GM12892 (cell line): ENCODE data around the gene CASQ2.
A peak's percentile ranks its signal among the peaks of the same experiment; 100 is the strongest.

Source experiments
- DNase-seq: peaks from one replicate; pipeline ENCODE4 v3.0.0; 2011; ENCODE audit not compliant: insufficient read length
- FAIRE-seq: peaks from 2 replicates; lab custom pipeline; 2011; peaks lifted over from hg19 to GRCh38; lab: Jason Lieb, UNC
- POLR2A ChIP-seq: IDR thresholded peaks from 2 replicates; pipeline ENCODE4 v1.6.1; 2011; ENCODE audit warnings: low read depth, low read length, control low read depth
- POLR2AphosphoS5 ChIP-seq: IDR thresholded peaks from 2 replicates; pipeline ENCODE4 v1.6.1; 2011; ENCODE audit warnings: low read depth, low read length, control low read depth
- TAF1 ChIP-seq: IDR thresholded peaks from 2 replicates; pipeline ENCODE4 v1.6.1; 2011; ENCODE audit warnings: low read depth, mild to moderate bottlenecking, control low read depth, low read length, borderline replicate concordance

CASQ2 gene

GRCh38 chr1:115748401-115749150 lies 19.9 kb downstream of the CASQ2 start:
- TF ChIP-seq TAF1 (no peak), POLR2A (no peak), POLR2AphosphoS5 (no peak)
- DNase-seq (no peak), FAIRE-seq (no peak)

GRCh38 chr1:115746021-115746690 lies 22.4 kb downstream of the CASQ2 start:
- DNase-seq (no peak), FAIRE-seq (no peak)
- TF ChIP-seq TAF1: no peak
- no peak for TF ChIP-seq POLR2AphosphoS5
- no peak for TF ChIP-seq POLR2A

GRCh38 chr1:115744646-115745275 lies 23.8 kb downstream of the CASQ2 start:
- FAIRE-seq: no peak
- TF ChIP-seq TAF1: no peak
- TF ChIP-seq POLR2AphosphoS5: no peak
- no peak for TF ChIP-seq POLR2A

GRCh38 chr1:115740811-115741210 lies 27.7 kb downstream of the CASQ2 start:
- FAIRE-seq (no peak), DNase-seq (no peak)
- TF ChIP-seq POLR2AphosphoS5 (no peak), TAF1 (no peak), POLR2A (no peak)

More at GRCh38 chr1:115744646-115745275, 23.8 kb downstream of the CASQ2 start:
- DNase-seq: no peak

GRCh38 chr1:115732316-115732715 lies 36.2 kb downstream of the CASQ2 start:
- FAIRE-seq (no peak), DNase-seq (no peak)
- TF ChIP-seq POLR2A: no peak
- TF ChIP-seq POLR2AphosphoS5: no peak
- no peak for TF ChIP-seq TAF1

- peak; percentile 41 for DNase-seq
- FAIRE-seq: peak; percentile 96
- no peak for TF ChIP-seq POLR2AphosphoS5
- no peak for TF ChIP-seq TAF1
- TF ChIP-seq POLR2A: no peak
Observed at GRCh38 chr1:115729756-115730155, 38.8 kb downstream of the CASQ2 start.

GRCh38 chr1:115728341-115728740 lies 40.2 kb downstream of the CASQ2 start:
- no peak for TF ChIP-seq TAF1
- no peak for TF ChIP-seq POLR2A
- TF ChIP-seq POLR2AphosphoS5: no peak
- FAIRE-seq (no peak), DNase-seq (no peak)

GRCh38 chr1:115727706-115728249 lies 40.7 kb downstream of the CASQ2 start:
- FAIRE-seq (no peak), DNase-seq (no peak)
- no peak for TF ChIP-seq TAF1
- no peak for TF ChIP-seq POLR2AphosphoS5
- TF ChIP-seq POLR2A: no peak

GRCh38 chr1:115726570-115726969 lies 41.9 kb downstream of the CASQ2 start:
- no peak for FAIRE-seq
- no peak for DNase-seq
- TF ChIP-seq TAF1: no peak
- no peak for TF ChIP-seq POLR2A
- TF ChIP-seq POLR2AphosphoS5: no peak

- FAIRE-seq: no peak
- DNase-seq: no peak
- TF ChIP-seq POLR2AphosphoS5 (no peak), TAF1 (no peak), POLR2A (no peak)
Observed at GRCh38 chr1:115726161-115726560, 42.4 kb downstream of the CASQ2 start.

GRCh38 chr1:115725600-115725999 lies 42.9 kb downstream of the CASQ2 start:
- no peak for DNase-seq
- TF ChIP-seq POLR2AphosphoS5 (no peak), POLR2A (no peak), TAF1 (no peak)
- no peak for FAIRE-seq
